GM18951 (cell line): ENCODE results near the gene PDE1C.

ENCODE experiments used
- POLR2A ChIP-seq: IDR thresholded peaks from 4 replicates; pipeline ENCODE4 v1.6.1; 2011; ENCODE audit warnings: mild to moderate bottlenecking; ENCODE audit not compliant: insufficient read length, insufficient read depth; ENCODE audit errors: extremely low read depth
- in situ Hi-C: fragments of 300-500 bp; cut with MboI; formaldehyde crosslinking; loops from one replicate; pipeline ENCODE4 v1.12.0; 2022; ENCODE audit warnings: low sequenced_read_pairs, mixed read lengths, inconsistent platforms; ENCODE audit not compliant: unreplicated experiment

The PDE1C gene

GRCh38 chr7:31782411-31782991, 287.7 kb downstream of the PDE1C start:
- no peak for TF ChIP-seq POLR2A
- in situ Hi-C loops = no loop called here

- in situ Hi-C loops = no loop called here
- TF ChIP-seq POLR2A = no peak
Measured at GRCh38 chr7:31778296-31778695, 291.9 kb downstream of the PDE1C start.

GRCh38 chr7:31776616-31777015, 293.6 kb downstream of the PDE1C start:
- TF ChIP-seq POLR2A = no peak
- in situ Hi-C loops = no loop called here

- TF ChIP-seq POLR2A = no peak
Measured at GRCh38 chr7:31775556-31775955, 294.7 kb downstream of the PDE1C start.

GRCh38 chr7:31772211-31772610, 298.0 kb downstream of the PDE1C start:
- TF ChIP-seq POLR2A = no peak
- in situ Hi-C loops = no loop called here

More at GRCh38 chr7:31775556-31775955, 294.7 kb downstream of the PDE1C start:
- in situ Hi-C loops = no loop called here

GRCh38 chr7:31767686-31768358, 302.4 kb downstream of the PDE1C start:
- TF ChIP-seq POLR2A = no peak
- in situ Hi-C loops = no loop called here

GRCh38 chr7:31764462-31764861, 305.7 kb downstream of the PDE1C start:
- in situ Hi-C loops = no loop called here
- no peak for TF ChIP-seq POLR2A

- in situ Hi-C loops = no loop called here
- no peak for TF ChIP-seq POLR2A
Measured at GRCh38 chr7:31763548-31763947, 306.7 kb downstream of the PDE1C start.

GRCh38 chr7:31761646-31762045, 308.6 kb downstream of the PDE1C start:
- in situ Hi-C loops = no loop called here
- no peak for TF ChIP-seq POLR2A

GRCh38 chr7:31758755-31759154, 311.5 kb downstream of the PDE1C start:
- no peak for TF ChIP-seq POLR2A
- in situ Hi-C loops = no loop called here

GRCh38 chr7:31751726-31752125, 318.5 kb downstream of the PDE1C start:
- in situ Hi-C loops = no loop called here

GRCh38 chr7:31748084-31748483, 322.1 kb downstream of the PDE1C start:
- no peak for TF ChIP-seq POLR2A
- in situ Hi-C loops = loop anchor here (10.0 to 25.0 kb wide), 4 partner anchors 286 to 614 kb away; no protein-coding TSS in a partner anchor

More at GRCh38 chr7:31751726-31752125, 318.5 kb downstream of the PDE1C start:
- TF ChIP-seq POLR2A = no peak

GRCh38 chr7:31747553-31747952, 322.7 kb downstream of the PDE1C start:
- in situ Hi-C loops = loop anchor here (10.0 to 25.0 kb wide), 4 partner anchors 285 to 615 kb away; no protein-coding TSS in a partner anchor

GRCh38 chr7:31744294-31744874, 325.8 kb downstream of the PDE1C start:
- no peak for TF ChIP-seq POLR2A
- in situ Hi-C loops = loop anchor here (10.0 to 25.0 kb wide), 4 partner anchors 282 to 618 kb away; no protein-coding TSS in a partner anchor

More at GRCh38 chr7:31747553-31747952, 322.7 kb downstream of the PDE1C start:
- TF ChIP-seq POLR2A = no peak
